NCI-H460 (cell line): ENCODE measurements around the gene EEF1A2. TPM values are rescaled to one million over a fixed set of nuclear protein-coding genes. Genes with fewer than 3 reads are reported as not detected.
"Not testable (repeated sequence)": the region's sequence is repeated elsewhere in the genome, so short reads cannot be mapped to it uniquely, and the experiment has no call there.

Source experiments
- DNase-seq: peaks from one replicate; pipeline ENCODE4 v3.0.0-alpha.2; 2016; ENCODE audit warnings: low read depth; ENCODE audit errors: extremely low read depth
- total RNA-seq: library from RNA; depleted of rRNA; stranded (reverse); fragments of >200 nt; shearing (Covaris generic); gene quantifications from 2 replicates; pipeline ENCODE4 v1.2.3, GENCODE V29; 2014

Gene EEF1A2
- total RNA-seq, 1 experiment from 2014 or later, result 224 TPM

DNA sequence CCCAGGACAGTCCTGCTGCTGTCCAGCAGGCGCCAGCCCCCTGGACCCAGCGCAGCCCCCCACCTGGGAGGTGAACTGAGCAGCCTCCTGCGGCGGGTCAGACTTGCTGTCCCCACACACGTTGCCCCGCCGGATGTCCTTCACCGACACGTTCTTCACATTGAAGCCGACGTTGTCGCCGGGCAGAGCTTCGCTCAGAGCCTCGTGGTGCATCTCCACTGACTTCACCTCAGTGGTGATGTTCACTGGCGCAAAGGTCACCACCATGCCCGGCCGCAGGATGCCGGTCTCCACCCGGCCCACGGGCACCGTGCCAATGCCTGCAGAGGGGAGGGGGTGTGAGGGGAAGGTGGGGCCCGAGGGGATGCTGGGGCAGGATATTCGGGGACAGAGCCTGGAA lies 8.5 kb downstream of the EEF1A2 start:
- DNase-seq, result no peak

- no peak for DNase-seq
Observed at GRCh38 chr20:63488315-63489251, 10.3 kb downstream of the EEF1A2 start.

- no peak for DNase-seq
Observed at GRCh38 chr20:63487781-63488241, 11.1 kb downstream of the EEF1A2 start.

DNA sequence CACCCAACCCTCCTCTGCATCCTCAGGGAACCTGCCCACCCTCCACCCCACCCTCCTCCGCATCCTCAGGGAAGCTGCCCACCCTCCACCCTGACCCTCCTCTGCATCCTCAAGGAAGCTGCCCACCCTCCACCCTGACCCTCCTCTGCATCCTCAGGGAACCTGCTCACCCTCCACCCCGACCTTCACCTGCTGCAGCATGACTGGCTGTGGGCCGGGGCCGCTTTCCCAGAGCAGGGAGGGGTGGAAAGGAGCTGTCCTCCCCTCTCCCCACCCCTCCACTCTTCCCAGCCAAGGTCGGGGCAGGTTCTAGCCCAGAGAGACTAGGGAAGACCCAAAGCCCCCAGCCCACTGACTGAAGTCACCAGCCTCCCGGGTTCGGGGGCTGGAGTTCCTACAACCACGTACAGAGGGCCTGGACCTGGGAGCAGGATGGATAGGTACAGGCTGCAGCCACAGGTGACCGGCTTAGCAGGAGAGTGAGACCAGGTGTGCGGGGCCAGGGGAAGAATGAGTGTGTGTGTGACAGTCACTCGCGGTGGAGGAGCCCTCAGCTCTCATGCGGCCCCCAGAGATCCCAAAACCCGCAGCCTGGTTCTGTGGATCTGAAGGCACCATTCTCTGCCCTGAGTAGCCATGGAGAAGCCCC lies 11.6 kb downstream of the EEF1A2 start:
- DNase-seq, result no peak

DNA sequence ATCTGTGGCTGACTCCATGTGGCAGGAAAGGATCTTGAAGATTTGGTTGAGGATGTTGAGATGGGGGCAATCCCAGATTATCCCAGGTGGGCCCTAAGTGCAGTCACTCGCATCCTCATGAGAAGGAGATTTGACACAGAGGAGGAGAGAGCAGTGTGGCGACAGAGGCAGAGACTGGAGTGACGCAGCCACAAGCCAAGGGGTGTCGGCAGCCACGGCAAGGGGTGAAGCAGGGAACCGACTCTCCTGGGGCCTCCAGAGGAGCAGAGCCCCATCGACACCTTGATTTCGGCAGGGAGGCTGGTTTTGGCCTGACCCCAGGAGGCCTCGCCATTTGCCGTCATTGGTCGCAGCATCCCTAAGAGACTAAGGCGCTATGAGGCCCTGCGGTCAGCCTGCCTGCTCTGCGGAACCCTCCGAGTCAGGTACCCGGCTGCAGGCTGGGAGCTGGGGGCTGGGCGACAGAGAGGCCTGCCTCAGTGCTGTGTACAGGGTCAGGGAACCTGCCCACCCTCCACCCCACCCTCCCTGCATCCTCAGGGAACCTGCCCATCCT lies 12.5 kb downstream of the EEF1A2 start:
- DNase-seq, result no peak

- no peak for DNase-seq
Observed at GRCh38 chr20:63484651-63485403, 14.1 kb downstream of the EEF1A2 start.

GRCh38 chr20:63484236-63484635 lies 14.6 kb downstream of the EEF1A2 start:
- DNase-seq, result no peak

DNA sequence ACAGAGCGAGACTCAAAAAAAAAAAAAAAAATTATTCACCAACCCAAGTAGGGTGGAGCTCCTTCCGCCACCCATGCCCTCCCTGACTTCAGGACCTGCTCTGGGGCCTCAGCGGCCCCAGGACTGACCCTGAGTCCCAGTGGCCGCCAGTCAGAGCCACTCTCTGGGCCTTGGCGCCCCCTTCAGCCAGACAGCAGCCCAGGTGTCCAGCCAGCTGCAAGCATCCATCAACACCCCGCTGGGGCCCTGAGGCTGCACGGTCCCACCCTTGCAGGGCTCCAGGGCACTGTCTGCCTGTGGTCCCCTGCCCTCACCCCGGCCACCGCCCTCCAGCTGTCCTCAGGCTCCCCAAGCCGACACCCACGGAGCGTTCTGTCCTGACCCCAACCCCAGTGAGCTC lies 15.0 kb downstream of the EEF1A2 start:
- no peak for DNase-seq

GRCh38 chr20:63482021-63482587 lies 16.8 kb downstream of the EEF1A2 start:
- DNase-seq, result no peak

DNA sequence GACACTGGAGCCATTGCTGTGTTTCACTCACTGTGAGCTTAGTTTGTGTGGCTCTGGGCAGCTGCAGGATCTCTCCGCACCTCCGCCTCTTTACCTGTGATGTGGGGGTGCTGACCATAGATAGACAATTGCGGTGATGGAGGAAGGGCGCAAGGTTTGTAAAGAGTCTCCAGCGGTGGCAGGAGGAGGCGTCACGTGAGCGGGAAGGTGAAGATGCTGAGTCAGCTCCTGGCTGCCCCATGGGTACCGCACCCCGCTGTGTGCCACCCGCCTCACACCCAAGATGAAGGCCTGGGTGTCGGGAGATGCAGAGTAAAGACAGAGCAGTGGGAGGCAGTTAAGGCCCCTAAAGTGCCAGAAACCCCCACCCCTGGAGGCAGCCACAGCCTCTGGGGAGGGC lies 17.4 kb downstream of the EEF1A2 start:
- no peak for DNase-seq

DNA sequence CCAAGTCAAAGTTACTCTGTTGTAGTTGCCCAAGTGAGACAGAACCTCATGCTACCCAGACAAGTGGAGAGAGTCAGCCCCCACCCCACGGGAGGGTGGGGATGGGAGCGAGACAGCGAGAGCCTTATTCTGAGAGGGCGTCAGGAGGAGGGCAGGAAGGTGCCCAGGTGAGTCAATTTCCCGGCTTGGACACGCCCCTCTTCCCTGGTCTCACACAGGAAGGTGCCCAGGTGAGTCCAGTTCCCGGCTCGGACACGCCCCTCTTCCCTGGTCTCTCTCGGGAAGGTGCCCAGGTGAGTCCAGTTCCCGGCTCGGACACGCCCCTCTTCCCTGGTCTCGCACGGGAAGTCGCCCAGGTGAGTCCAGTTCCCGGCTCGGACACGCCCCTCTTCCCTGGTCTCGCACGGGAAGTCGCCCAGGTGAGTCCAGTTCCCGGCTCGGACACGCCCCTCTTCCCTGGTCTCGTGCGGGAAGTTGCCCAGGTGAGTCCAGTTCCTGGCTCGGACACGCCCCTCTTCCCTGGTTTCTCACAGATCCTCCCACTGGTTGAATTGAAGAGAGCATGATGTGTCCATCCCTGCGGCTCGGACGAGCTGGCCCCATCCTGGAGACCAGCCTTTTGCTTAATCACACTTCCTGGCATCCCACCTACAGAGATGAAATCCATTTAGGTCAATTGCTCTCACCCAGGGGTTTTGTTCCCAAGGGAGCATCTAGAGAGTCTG lies 19.0 kb downstream of the EEF1A2 start:
- DNase-seq, result not testable (repeated sequence)

- DNase-seq, result no peak
Observed at GRCh38 chr20:63478346-63479302, 20.3 kb downstream of the EEF1A2 start.

DNA sequence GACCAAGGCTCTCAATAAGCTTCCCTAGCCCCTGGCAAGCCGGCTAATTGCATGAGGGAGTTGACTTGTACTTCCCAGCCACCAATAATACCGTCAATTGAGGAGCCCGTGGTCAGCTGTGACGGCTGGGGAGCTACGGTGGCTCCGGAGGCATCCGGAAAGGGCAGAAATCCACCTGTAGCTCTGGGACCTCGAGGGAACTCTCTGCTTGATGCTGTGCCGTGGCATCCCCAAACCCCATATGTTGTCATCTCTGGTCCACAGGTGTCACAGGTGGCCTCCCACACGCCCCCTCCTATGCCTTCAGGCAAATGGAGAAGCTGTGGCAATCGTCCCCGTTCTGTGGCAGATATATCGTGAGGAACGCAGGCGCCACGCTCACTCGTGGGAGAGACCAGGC lies 20.9 kb downstream of the EEF1A2 start:
- no peak for DNase-seq

- DNase-seq, result no peak
Observed at GRCh38 chr20:63477061-63477616, 21.7 kb downstream of the EEF1A2 start.

DNA sequence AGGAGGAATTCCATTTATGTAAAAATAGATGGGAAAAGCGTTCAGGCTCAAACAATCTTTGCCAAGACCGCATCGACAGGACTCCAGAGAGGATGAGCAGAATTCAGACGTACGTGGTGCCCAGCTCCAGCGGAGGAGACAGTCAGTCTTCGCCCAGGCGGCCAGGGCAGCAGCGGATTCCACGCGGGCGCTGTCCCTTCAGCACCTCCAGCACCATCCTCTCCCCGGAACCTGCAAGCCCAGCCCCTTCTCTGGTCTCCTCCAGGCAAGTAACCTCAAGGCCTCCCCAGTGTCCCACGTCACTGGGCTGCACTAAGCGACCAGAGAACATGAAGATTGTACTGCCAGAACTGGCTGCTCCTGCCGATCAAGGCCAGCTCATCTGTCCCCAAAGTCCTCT lies 23.7 kb downstream of the EEF1A2 start:
- DNase-seq, result peak; percentile 36

GRCh38 chr20:63473555-63474449 lies 25.1 kb downstream of the EEF1A2 start:
- DNase-seq, result no peak

DNA sequence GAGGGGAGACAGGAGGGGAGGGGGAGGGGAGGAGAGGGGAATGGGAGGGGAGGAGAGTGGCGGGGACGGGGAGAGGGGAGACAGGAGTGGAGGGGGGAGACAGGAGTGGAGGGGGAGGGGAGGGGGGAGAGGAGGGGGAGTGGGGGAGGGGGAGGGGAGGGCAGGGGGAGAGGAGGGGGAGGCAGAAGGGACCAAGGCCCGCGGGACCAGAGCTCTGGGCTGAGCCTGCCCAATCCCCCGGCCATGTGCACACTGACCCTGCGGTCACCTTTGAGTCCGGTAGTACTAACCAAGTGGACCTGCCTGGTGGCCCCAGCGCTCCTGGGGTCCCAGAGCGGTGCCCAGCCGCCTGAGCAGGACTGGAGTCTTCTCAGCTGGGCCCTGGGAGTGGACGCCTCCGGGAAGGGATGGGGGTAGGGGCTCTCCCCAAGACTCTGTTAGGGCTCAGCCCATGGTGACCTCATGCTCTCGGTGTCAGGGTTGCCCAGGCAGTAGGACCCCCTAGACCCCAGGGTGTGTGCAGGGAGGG lies 26.0 kb downstream of the EEF1A2 start:
- no peak for DNase-seq
